Thyroid gland (tissue), 4 donors: ENCODE data around the gene MPI. TPM values are rescaled to one million over a fixed set of nuclear protein-coding genes. Genes with fewer than 3 reads are reported as not detected.

ENCODE experiments used
- DNase-seq, 2 donors: peaks; one replicate each; pipeline ENCODE4 v3.0.0-alpha.2; 2019
- H3K27ac ChIP-seq, 3 donors: fragments of 200-600 bp; sonication (generic); 1 replicate in 2 of 3; 2 replicates in 1 of 3; pipeline ENCODE4 v1.5.1; 2016 to 2019; ENCODE audit warnings: mild to moderate bottlenecking in 1 of 3, moderate library complexity in 1 of 3
- H3K27me3 ChIP-seq: fragments of 200-600 bp; sonication (generic); one replicate; pipeline ENCODE4 v1.5.1; 2019
- H3K36me3 ChIP-seq, 2 donors: fragments of 200-600 bp; sonication (generic); one replicate each; pipeline ENCODE4 v1.5.1; 2016 to 2019
- H3K4me1 ChIP-seq, 2 donors: fragments of 200-600 bp; sonication (generic); one replicate each; pipeline ENCODE4 v1.5.1; 2017 to 2019
- H3K4me3 ChIP-seq, 3 donors: fragments of 200-600 bp; sonication (generic); replicated peaks in 1 of 3; 1 replicate in 2 of 3; 2 replicates in 1 of 3; pipeline ENCODE4 v1.5.1; 2016; ENCODE audit warnings: mild to moderate bottlenecking in 1 of 3
- H3K9me3 ChIP-seq: fragments of 200-600 bp; sonication (generic); one replicate; pipeline ENCODE4 v1.5.1; 2017
- POLR2A ChIP-seq, 2 donors: fragments of 450-650 bp; IDR thresholded peaks; one replicate each; pipeline ENCODE4 v1.6.1; 2017; ENCODE audit warnings: antibody characterized with exemption in 2 of 2, mild to moderate bottlenecking in 2 of 2, moderate library complexity in 1 of 2
- WGBS, 2 donors: methylation state at CpG; one replicate each; pipeline ENCODE4 v1.1.5; 2017; 5-methylcytosine and 5-hydroxymethylcytosine counted together
- intact Hi-C: fragments of 100-400 bp; cut with DNase I; formaldehyde crosslinking; loops from one replicate; pipeline ENCODE4 v1.15.1; 2023
- total RNA-seq, 4 donors: library from RNA; depleted of rRNA; stranded (reverse); fragments of >200 nt; gene quantifications; one replicate each; pipeline ENCODE4 v1.2.3, GENCODE V29; 2016
- TF ChIP-seq, protein P1 (sequence below), 6 experiments: fragments of 200-600 bp in 3 of 6; fragments of 450-650 bp in 3 of 6; sonication (generic) in 3 of 6; IDR thresholded peaks; one replicate each; pipeline ENCODE4 v1.5.1; 2016 to 2019; ENCODE audit warnings: antibody characterized with exemption in 6 of 6, mild to moderate bottlenecking in 2 of 6, inconsistent platforms in 1 of 6, moderate library complexity in 1 of 6

The MPI gene
- total RNA-seq, 4 donors from 2014 or later, result 72.2 to 91.1 (median 88.5) TPM

DNA sequence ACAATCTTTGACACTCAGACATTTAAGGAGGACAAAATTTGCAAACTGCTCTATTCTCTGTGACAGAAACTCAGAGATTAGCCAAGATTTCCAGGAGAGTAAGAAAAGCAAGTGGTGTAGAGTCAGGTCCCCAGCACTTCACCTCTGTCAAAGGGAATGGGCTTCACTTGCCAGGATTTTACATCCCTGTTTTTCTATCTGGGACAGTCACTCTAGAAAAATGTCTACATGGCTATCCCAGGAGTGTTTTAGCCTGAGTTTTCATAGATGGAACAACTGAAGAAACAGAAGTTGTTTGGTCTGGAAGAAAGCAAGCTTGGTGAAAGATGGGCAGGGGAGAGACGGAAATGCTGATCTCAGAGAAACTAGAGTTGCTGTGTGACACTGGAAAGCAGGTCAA is 13.8 kb downstream of the MPI start:
- Histone ChIP-seq H3K27ac (no peak overlapping the region), H3K27me3 (no peaks in the 10 kb centered on the region), H3K4me1 (peaks cover 10 to 25% of the 10 kb centered on the region in 2 donors), H3K9me3 (no peaks in the 10 kb centered on the region), H3K36me3 (peaks cover 21 to 37% of the 10 kb centered on the region in 2 donors), H3K4me3 (no peak overlapping the region)
- TF ChIP-seq, protein P1, sequence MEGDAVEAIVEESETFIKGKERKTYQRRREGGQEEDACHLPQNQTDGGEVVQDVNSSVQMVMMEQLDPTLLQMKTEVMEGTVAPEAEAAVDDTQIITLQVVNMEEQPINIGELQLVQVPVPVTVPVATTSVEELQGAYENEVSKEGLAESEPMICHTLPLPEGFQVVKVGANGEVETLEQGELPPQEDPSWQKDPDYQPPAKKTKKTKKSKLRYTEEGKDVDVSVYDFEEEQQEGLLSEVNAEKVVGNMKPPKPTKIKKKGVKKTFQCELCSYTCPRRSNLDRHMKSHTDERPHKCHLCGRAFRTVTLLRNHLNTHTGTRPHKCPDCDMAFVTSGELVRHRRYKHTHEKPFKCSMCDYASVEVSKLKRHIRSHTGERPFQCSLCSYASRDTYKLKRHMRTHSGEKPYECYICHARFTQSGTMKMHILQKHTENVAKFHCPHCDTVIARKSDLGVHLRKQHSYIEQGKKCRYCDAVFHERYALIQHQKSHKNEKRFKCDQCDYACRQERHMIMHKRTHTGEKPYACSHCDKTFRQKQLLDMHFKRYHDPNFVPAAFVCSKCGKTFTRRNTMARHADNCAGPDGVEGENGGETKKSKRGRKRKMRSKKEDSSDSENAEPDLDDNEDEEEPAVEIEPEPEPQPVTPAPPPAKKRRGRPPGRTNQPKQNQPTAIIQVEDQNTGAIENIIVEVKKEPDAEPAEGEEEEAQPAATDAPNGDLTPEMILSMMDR (IDR thresholded peaks at IDR 0.05), result no peak
- TF ChIP-seq POLR2A (IDR thresholded peaks at IDR 0.05), result no peak
- 100% methylated on average over 1 of the region's 1 CpG for WGBS, 2 donors
- intact Hi-C loops, result loop anchor here (10.0 kb wide), 1 partner anchor 51 kb away; the partner anchor contains the start of gene RPP25
- no peak for DNase-seq

DNA sequence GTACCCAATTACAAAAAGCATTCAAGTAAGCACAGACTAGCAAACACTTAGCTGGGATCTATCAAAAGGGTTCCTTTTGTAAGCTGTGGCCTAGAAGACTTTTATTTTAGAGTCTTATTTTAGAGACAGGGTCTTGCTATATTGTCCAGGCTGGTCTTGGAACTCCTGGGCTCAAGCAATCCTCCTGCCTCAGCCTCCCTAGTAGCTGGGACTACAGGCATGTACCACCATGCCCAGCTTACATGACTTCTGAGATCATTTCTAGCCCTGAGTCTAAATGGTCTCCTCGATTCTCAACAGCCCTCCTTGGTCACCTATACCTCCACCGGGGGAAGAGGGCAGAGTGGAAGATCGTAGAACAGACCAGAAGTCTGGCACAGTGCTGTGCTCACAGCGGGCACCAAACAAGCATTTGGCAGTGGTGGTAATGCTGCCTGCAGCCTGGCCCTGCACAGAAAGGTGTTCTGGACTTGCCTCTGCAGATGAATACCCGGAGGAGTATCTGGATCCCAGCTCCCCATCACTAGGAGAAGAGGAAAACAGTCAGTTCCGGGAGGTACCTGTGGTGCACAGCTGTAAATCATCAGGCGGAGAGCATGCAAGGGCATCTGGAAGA is 14.5 kb downstream of the MPI start:
- no peak for DNase-seq
- Histone ChIP-seq H3K4me1 (peaks cover 10 to 25% of the 10 kb centered on the region in 2 donors), H3K27ac (no peak overlapping the region), H3K36me3 (peaks cover 21 to 34% of the 10 kb centered on the region in 2 donors), H3K27me3 (no peaks in the 10 kb centered on the region), H3K9me3 (no peaks in the 10 kb centered on the region), H3K4me3 (no peak overlapping the region)
- no peak for TF ChIP-seq POLR2A (IDR thresholded peaks at IDR 0.05)
- TF ChIP-seq, protein P1 (IDR thresholded peaks at IDR 0.05), result no peak
- intact Hi-C loops, result loop anchor here (10.0 kb wide), 1 partner anchor 51 kb away; the partner anchor contains the start of gene RPP25
- 94 to 95% methylated on average over 7 of the region's 7 CpGs for WGBS, 2 donors

DNA sequence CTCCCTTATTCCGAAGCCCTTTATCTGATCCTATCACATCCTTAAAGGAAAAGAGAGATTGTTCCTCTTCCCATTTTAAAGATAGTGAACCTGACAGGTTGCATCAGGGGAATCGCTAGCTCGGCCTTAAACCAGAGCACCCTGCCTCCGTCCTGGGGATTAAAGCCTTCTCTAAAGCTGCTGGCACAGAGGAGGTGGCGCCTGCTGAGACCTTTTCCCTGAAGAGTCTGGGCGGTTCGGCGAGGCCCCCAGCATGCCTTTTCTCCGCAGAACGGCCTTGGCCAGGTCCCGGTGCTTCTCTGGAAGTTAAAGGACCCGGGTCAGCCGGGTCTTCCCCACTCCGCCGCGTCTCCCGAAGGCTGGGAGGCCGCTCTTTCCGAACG is 16.2 kb downstream of the MPI start:
- 0 to 2% methylated on average over 9 to 11 of the region's 20 CpGs for WGBS, 2 donors
- intact Hi-C loops, result loop anchor here (2.0 to 10.0 kb wide), 2 partner anchors 49 to 133 kb away; partner anchors contain the start of gene RPP25

DNA sequence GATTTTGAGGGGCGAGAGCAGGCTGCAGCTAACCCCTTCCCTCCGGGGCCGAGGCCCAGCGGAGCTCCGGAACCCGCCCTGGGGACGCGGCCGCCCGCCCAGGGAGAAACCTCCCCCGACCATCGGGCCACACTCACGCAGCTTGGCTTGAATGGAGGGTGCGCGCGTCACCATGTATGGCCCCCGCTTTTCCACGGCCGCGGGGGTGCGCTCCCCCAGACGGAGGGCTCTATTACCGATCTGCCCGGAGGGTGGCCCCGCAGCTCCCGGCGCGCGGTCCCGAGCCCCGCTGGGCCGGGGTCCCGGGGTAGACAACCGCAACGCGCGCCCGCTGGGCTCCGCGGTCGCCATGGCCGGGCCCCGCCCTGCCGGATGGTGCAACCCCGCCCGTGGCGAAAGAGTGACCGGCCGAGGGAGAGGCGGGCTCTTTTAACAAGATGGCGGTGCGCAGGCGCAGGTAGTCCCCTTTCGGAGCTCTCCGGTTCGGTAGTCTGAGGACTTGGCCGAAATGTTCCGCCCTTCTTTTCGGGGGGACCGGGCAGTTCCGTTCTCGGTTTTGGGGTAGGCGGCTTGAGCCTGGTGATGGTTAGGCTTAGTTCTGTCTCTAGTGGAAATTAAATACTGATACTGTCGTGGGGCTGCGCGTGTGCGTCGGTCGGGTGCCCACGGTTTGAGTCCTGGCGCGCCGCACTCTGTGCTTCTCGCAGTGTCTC is 16.8 kb downstream of the MPI start, which contains the start of gene FAM219B:
TSS of gene FAM219B (minus strand) at position 402 of the 713 bp plus-strand sequence. CDS start at position 351, 51 bp downstream.
- H3K27ac ChIP-seq, result peak within 1 kb of the TSS; percentile 87 to 97 (median 93)
- H3K9me3 ChIP-seq, result no peaks in the 10 kb centered on the region
- peaks cover 10 to 19% of the 10 kb centered on the region in 2 donors for H3K4me1 ChIP-seq
- intact Hi-C loops, result loop anchor here (2.0 to 10.0 kb wide), 2 partner anchors 48 to 134 kb away; partner anchors contain the start of gene RPP25
- no peaks in the 10 kb centered on the region for H3K27me3 ChIP-seq
- peak within 1 kb of the TSS; percentile 21 to 98 (median 96) for H3K4me3 ChIP-seq
- peak; percentile 93 to 96 for DNase-seq
- H3K36me3 ChIP-seq, result peaks cover 12 to 21% of the 10 kb centered on the region in 2 donors
- 0 to 1% methylated on average over 19 to 46 of the region's 74 CpGs for WGBS, 2 donors
- TF ChIP-seq POLR2A (IDR thresholded peaks at IDR 0.05), result peak; percentile 64 to 93
- TF ChIP-seq, protein P1 (IDR thresholded peaks at IDR 0.05), result no peak

More for the DNA sequence above, 16.2 kb downstream of the MPI start:
- peaks cover 10 to 25% of the 10 kb centered on the region in 2 donors for H3K4me1 ChIP-seq
- peak; percentile 43 to 54 for DNase-seq
- H3K27ac ChIP-seq, result peak overlapping the region; percentile 87 to 97 (median 93)
- peaks cover 12 to 21% of the 10 kb centered on the region in 2 donors for H3K36me3 ChIP-seq
- no peaks in the 10 kb centered on the region for H3K27me3 ChIP-seq
- peak overlapping the region; percentile 21 to 98 (median 96) for H3K4me3 ChIP-seq
- no peaks in the 10 kb centered on the region for H3K9me3 ChIP-seq
- no peak for TF ChIP-seq POLR2A (IDR thresholded peaks at IDR 0.05)
- TF ChIP-seq, protein P1 (IDR thresholded peaks at IDR 0.05), result no peak
